Small intestine (tissue), 7 donors: ENCODE data around the gene SCUBE2. TPM values are rescaled to one million over a fixed set of nuclear protein-coding genes. Genes with fewer than 3 reads are reported as not detected.
A peak's percentile ranks its signal among the peaks of the same experiment; 100 is the strongest.

Source experiments
- DNase-seq, 2 donors: peaks; one replicate each; pipeline versions ENCODE4 v3.0.0 to v3.0.0-alpha.2; 2013
- FAIRE-seq: peaks from 2 replicates; lab custom pipeline; 2012; peaks lifted over from hg19 to GRCh38; lab: Jason Lieb, UNC
- H3K27ac ChIP-seq, 3 donors: one replicate each; pipeline ENCODE4 v1.5.1; 2013; ENCODE audit warnings: low read length in 2 of 3, mild to moderate bottlenecking in 2 of 3, control low read depth in 1 of 3, inconsistent platforms in 1 of 3, low read depth in 1 of 3, moderate library complexity in 1 of 3
- H3K27me3 ChIP-seq, 3 donors: one replicate each; pipeline ENCODE4 v1.6.1; 2013; ENCODE audit warnings: low read length in 3 of 3, inconsistent platforms in 1 of 3; ENCODE audit not compliant: control insufficient read depth in 3 of 3, insufficient read depth in 3 of 3
- H3K36me3 ChIP-seq, 3 donors: one replicate each; pipeline ENCODE4 v1.6.1; 2013; ENCODE audit warnings: low read length in 3 of 3, inconsistent platforms in 1 of 3, low read depth in 1 of 3, mild to moderate bottlenecking in 1 of 3, moderate library complexity in 1 of 3; ENCODE audit not compliant: control insufficient read depth in 3 of 3, insufficient read depth in 2 of 3
- H3K4me1 ChIP-seq, 3 donors: one replicate each; pipeline ENCODE4 v1.6.1; 2013; ENCODE audit warnings: low read length in 2 of 3, inconsistent platforms in 1 of 3, low read depth in 1 of 3, mild to moderate bottlenecking in 1 of 3, moderate library complexity in 1 of 3; ENCODE audit not compliant: control insufficient read depth in 3 of 3, insufficient read depth in 2 of 3
- H3K4me3 ChIP-seq, 3 donors: one replicate each; pipeline ENCODE4 v1.5.1; 2013; ENCODE audit warnings: low read length in 3 of 3, control low read depth in 1 of 3, inconsistent platforms in 1 of 3, low read depth in 1 of 3, mild to moderate bottlenecking in 1 of 3, moderate library complexity in 1 of 3
- H3K9me3 ChIP-seq, 2 donors: one replicate each; pipeline ENCODE4 v1.6.1; 2013; ENCODE audit warnings: low read depth in 1 of 2, low read length in 1 of 2; ENCODE audit not compliant: control insufficient read depth in 2 of 2, insufficient read depth in 1 of 2
- WGBS, 3 donors: extraction: QIAGEN DNeasy Blood & Tissue Kit; methylation state at CpG; one replicate each; pipeline ENCODE4 v1.1.7; 2013; 5-methylcytosine and 5-hydroxymethylcytosine counted together
- polyA plus RNA-seq, 4 donors: library from polyadenylated mRNA; stranded (reverse) in 3 of 4; unstranded in 1 of 4; fragments of 200-250 nt in 3 of 4; fragments of 120-200 nt in 1 of 4; gene quantifications; one replicate each; pipeline versions ENCODE4 v1.2.1 to v1.2.3, GENCODE V29; 2013
- donor health status: healthy with polysubstance abuse.
- donor health status: control.
- donor health status: control.
- donor health status: Bipolar disorder and iron deficiency.
- donor health status: healthy.

The SCUBE2 gene
- polyA plus RNA-seq, 4 donors, result under 0.01 to 8.8 (median 4.9) TPM; not detected in 1

- peaks cover 0 to 25% (median 5%) of the 10 kb centered on the region in 3 donors for H3K27me3 ChIP-seq
- H3K27ac ChIP-seq, result no peak overlapping the region
- WGBS, 3 donors, result 18 to 66% (median 25%) methylated on average over 3 of the region's 3 CpGs
- FAIRE-seq (no peak), DNase-seq (peak; percentile 62 to 90)
- H3K9me3 ChIP-seq, result no peaks in the 10 kb centered on the region
- H3K4me3 ChIP-seq, result no peak overlapping the region
- H3K4me1 ChIP-seq, result peaks cover 0 to 12% (median 3%) of the 10 kb centered on the region in 3 donors
- no peaks in the 10 kb centered on the region for H3K36me3 ChIP-seq
Measured at GRCh38 chr11:9089061-9089460, 2.3 kb downstream of the SCUBE2 start.

- FAIRE-seq (no peak), DNase-seq (no peak)
- 93 to 96% (median 95%) methylated on average over 4 of the region's 4 CpGs for WGBS, 3 donors
- no peaks in the 10 kb centered on the region for H3K9me3 ChIP-seq
- H3K27ac ChIP-seq, result no peak overlapping the region
- no peaks in the 10 kb centered on the region for H3K4me1 ChIP-seq
- H3K27me3 ChIP-seq, result no peaks in the 10 kb centered on the region
- H3K36me3 ChIP-seq, result no peaks in the 10 kb centered on the region
- H3K4me3 ChIP-seq, result no peak overlapping the region
Measured at GRCh38 chr11:9082575-9082974, 8.8 kb downstream of the SCUBE2 start.

GRCh38 chr11:9081153-9081552 is 10.2 kb downstream of the SCUBE2 start:
- WGBS, 3 donors, result 73 to 77% (median 77%) methylated on average over 1 of the region's 1 CpG
- DNase-seq (no peak), FAIRE-seq (no peak)
- no peaks in the 10 kb centered on the region for H3K9me3 ChIP-seq
- no peak overlapping the region for H3K4me3 ChIP-seq
- H3K27ac ChIP-seq, result no peak overlapping the region
- no peaks in the 10 kb centered on the region for H3K27me3 ChIP-seq
- H3K36me3 ChIP-seq, result no peaks in the 10 kb centered on the region
- H3K4me1 ChIP-seq, result no peaks in the 10 kb centered on the region

- FAIRE-seq (no peak), DNase-seq (peak in 1 of 2 donors; percentile 57)
- H3K4me1 ChIP-seq, result no peaks in the 10 kb centered on the region
- H3K27ac ChIP-seq, result no peak overlapping the region
- no peaks in the 10 kb centered on the region for H3K36me3 ChIP-seq
- WGBS, 3 donors, result 49 to 69% (median 61%) methylated on average over 5 of the region's 5 CpGs
- H3K27me3 ChIP-seq, result no peaks in the 10 kb centered on the region
- H3K9me3 ChIP-seq, result no peaks in the 10 kb centered on the region
- no peak overlapping the region for H3K4me3 ChIP-seq
Measured at GRCh38 chr11:9078113-9079086, 13.0 kb downstream of the SCUBE2 start.

- DNase-seq (no peak), FAIRE-seq (no peak)
- WGBS, 3 donors, result 66 to 82% (median 71%) methylated on average over 2 of the region's 2 CpGs
- no peaks in the 10 kb centered on the region for H3K27me3 ChIP-seq
- H3K4me1 ChIP-seq, result no peaks in the 10 kb centered on the region
- no peak overlapping the region for H3K4me3 ChIP-seq
- H3K36me3 ChIP-seq, result no peaks in the 10 kb centered on the region
- no peaks in the 10 kb centered on the region for H3K9me3 ChIP-seq
- no peak overlapping the region for H3K27ac ChIP-seq
Measured at GRCh38 chr11:9077164-9077563, 14.2 kb downstream of the SCUBE2 start.

GRCh38 chr11:9076661-9077060 is 14.7 kb downstream of the SCUBE2 start:
- Histone ChIP-seq H3K27me3 (no peaks in the 10 kb centered on the region), H3K4me1 (no peaks in the 10 kb centered on the region), H3K36me3 (no peaks in the 10 kb centered on the region), H3K4me3 (no peak overlapping the region), H3K27ac (no peak overlapping the region), H3K9me3 (no peaks in the 10 kb centered on the region)
- WGBS, 3 donors, result 13 to 55% (median 23%) methylated on average over 3 of the region's 3 CpGs
- DNase-seq, result peak in 1 of 2 donors; percentile 31
- FAIRE-seq, result no peak

- FAIRE-seq (no peak), DNase-seq (no peak)
- WGBS, 3 donors, result 84 to 91% (median 85%) methylated on average over 3 of the region's 3 CpGs
- H3K4me3 ChIP-seq, result no peak overlapping the region
- no peak overlapping the region for H3K27ac ChIP-seq
- H3K36me3 ChIP-seq, result no peaks in the 10 kb centered on the region
- no peaks in the 10 kb centered on the region for H3K27me3 ChIP-seq
- no peaks in the 10 kb centered on the region for H3K9me3 ChIP-seq
- H3K4me1 ChIP-seq, result no peaks in the 10 kb centered on the region
Measured at GRCh38 chr11:9076046-9076445, 15.4 kb downstream of the SCUBE2 start.

- whole genome bisulfite sequencing, 3 donors, result 77 to 86% (median 81%) methylated on average over 4 of the region's 4 CpGs
- no peak for DNase-seq
- no peaks in the 10 kb centered on the region for H3K9me3 ChIP-seq
- FAIRE-seq, result no peak
- no peaks in the 10 kb centered on the region for H3K4me1 ChIP-seq
- H3K27ac ChIP-seq, result no peak overlapping the region
- H3K36me3 ChIP-seq, result no peaks in the 10 kb centered on the region
- no peaks in the 10 kb centered on the region for H3K27me3 ChIP-seq
- no peak overlapping the region for H3K4me3 ChIP-seq
Measured at GRCh38 chr11:9075556-9075955, 15.8 kb downstream of the SCUBE2 start.
